CD14-positive monocyte (primary cell): ENCODE data around the gene SLC12A4. TPM values are rescaled to one million over a fixed set of nuclear protein-coding genes. Genes with fewer than 3 reads are reported as not detected.

ENCODE experiments used
- DNase-seq, 3 donors: peaks; one replicate each; pipeline ENCODE4 v3.0.0-alpha.2; 2011 to 2022
- H2AFZ ChIP-seq: 2 replicates; pipeline ENCODE4 v1.6.0; 2012; ENCODE audit warnings: mild to moderate bottlenecking, low read depth, low read length, inconsistent platforms; ENCODE audit not compliant: insufficient read depth, poor library complexity, severe bottlenecking
- H3K27ac ChIP-seq, 2 donors: 1 replicate in 1 of 2; 2 replicates in 1 of 2; pipeline ENCODE4 v1.5.1; 2012 to 2013; ENCODE audit warnings: low read length in 2 of 2, control low read depth in 1 of 2, inconsistent platforms in 1 of 2, low read depth in 1 of 2, mild to moderate bottlenecking in 1 of 2
- H3K27me3 ChIP-seq, 2 donors: one replicate each; pipeline versions ENCODE4 v1.6.0 to v1.6.1; 2011 to 2013; ENCODE audit warnings: low read length in 2 of 2; ENCODE audit not compliant: control insufficient read depth in 2 of 2, insufficient read depth in 2 of 2
- H3K36me3 ChIP-seq, 2 donors: replicated peaks in 1 of 2; 1 replicate in 1 of 2; 2 replicates in 1 of 2; pipeline versions ENCODE4 v1.5.1 to v1.6.1; 2012 to 2013; ENCODE audit warnings: low read length in 2 of 2, control low read depth in 1 of 2, inconsistent platforms in 1 of 2, mild to moderate bottlenecking in 1 of 2; ENCODE audit not compliant: insufficient read depth in 2 of 2, control insufficient read depth in 1 of 2
- H3K4me1 ChIP-seq, 2 donors: 1 replicate in 1 of 2; 2 replicates in 1 of 2; pipeline versions ENCODE4 v1.5.1 to v1.6.1; 2012 to 2013; ENCODE audit warnings: low read length in 2 of 2, control low read depth in 1 of 2, inconsistent platforms in 1 of 2, mild to moderate bottlenecking in 1 of 2, moderate library complexity in 1 of 2; ENCODE audit not compliant: insufficient read depth in 2 of 2, control insufficient read depth in 1 of 2
- H3K4me2 ChIP-seq: replicated peaks from 2 replicates; pipeline ENCODE3; 2012; ENCODE audit warnings: low read length, moderate library complexity, mild to moderate bottlenecking; ENCODE audit not compliant: poor library complexity, severe bottlenecking; ENCODE audit errors: extremely low read depth
- H3K4me3 ChIP-seq, 3 experiments: fragments of 200-600 bp in 1 of 3; sonication (generic) in 1 of 3; replicated peaks in 1 of 3; 1 replicate in 2 of 3; 2 replicates in 1 of 3; pipeline ENCODE4 v1.5.1; 2011 to 2013; ENCODE audit warnings: low read length in 3 of 3, mild to moderate bottlenecking in 3 of 3, control low read depth in 2 of 3, low read depth in 2 of 3, inconsistent platforms in 1 of 3, moderate library complexity in 1 of 3
- H3K79me2 ChIP-seq: 2 replicates; pipeline ENCODE4 v1.6.0; 2012; ENCODE audit warnings: mild to moderate bottlenecking, control low read depth, inconsistent platforms, low read length, moderate library complexity; ENCODE audit not compliant: insufficient read depth
- H3K9ac ChIP-seq: 2 replicates; pipeline ENCODE4 v1.6.0; 2017; ENCODE audit warnings: low read length, mild to moderate bottlenecking; ENCODE audit not compliant: insufficient read depth, poor library complexity, severe bottlenecking
- H3K9me3 ChIP-seq, 2 donors: replicated peaks in 1 of 2; 1 replicate in 1 of 2; 2 replicates in 1 of 2; pipeline versions ENCODE4 v1.5.1 to v1.6.1; 2012 to 2013; ENCODE audit warnings: low read length in 2 of 2, control low read depth in 1 of 2; ENCODE audit not compliant: control insufficient read depth in 1 of 2, insufficient read depth in 1 of 2
- H4K20me1 ChIP-seq: 2 replicates; pipeline ENCODE4 v1.6.0; 2012; ENCODE audit warnings: mild to moderate bottlenecking, low read length, control low read depth, moderate library complexity; ENCODE audit not compliant: insufficient read depth
- H3K27ac Mint-ChIP-seq, 7 donors: one replicate each; pipeline ENCODE4 v1.8.0; 2020; ENCODE audit warnings: mild to moderate bottlenecking in 7 of 7, mixed read lengths in 7 of 7, moderate library complexity in 6 of 7, inconsistent platforms in 2 of 7
- H3K27me3 Mint-ChIP-seq, 3 donors: one replicate each; pipeline ENCODE4 v1.8.0; 2021 to 2022; ENCODE audit warnings: low read depth in 3 of 3, mild to moderate bottlenecking in 3 of 3, mixed read lengths in 3 of 3, moderate library complexity in 3 of 3, inconsistent platforms in 1 of 3
- H3K36me3 Mint-ChIP-seq, 2 donors: one replicate each; pipeline ENCODE4 v1.8.0; 2020; ENCODE audit warnings: mixed read lengths in 2 of 2, inconsistent platforms in 1 of 2, mild to moderate bottlenecking in 1 of 2
- H3K4me1 Mint-ChIP-seq: one replicate; pipeline ENCODE4 v1.8.0; 2020; ENCODE audit warnings: mild to moderate bottlenecking, mixed read lengths
- H3K4me3 Mint-ChIP-seq, 2 donors: one replicate each; pipeline ENCODE4 v1.8.0; 2020; ENCODE audit warnings: mild to moderate bottlenecking in 2 of 2, mixed read lengths in 2 of 2, moderate library complexity in 1 of 2
- H3K9me3 Mint-ChIP-seq, 7 donors: one replicate each; pipeline ENCODE4 v1.8.0; 2020 to 2022; ENCODE audit warnings: mixed read lengths in 7 of 7, mild to moderate bottlenecking in 6 of 7, moderate library complexity in 6 of 7, inconsistent platforms in 2 of 7
- CTCF ChIP-seq: fragments of 200-600 bp; IDR thresholded peaks from one replicate; pipeline ENCODE4 v1.8.0; 2022; ENCODE audit warnings: antibody characterized with exemption, mild to moderate bottlenecking
- WGBS: methylation state at CpG from one replicate; pipeline ENCODE4 v1.1.5; 2013; ENCODE audit warnings: missing lambda C conversion rate; ENCODE audit not compliant: insufficient coverage; 5-methylcytosine and 5-hydroxymethylcytosine counted together
- intact Hi-C, 2 donors: fragments of 100-400 bp; cut with micrococcal nuclease; formaldehyde crosslinking; loops; one replicate each; pipeline versions ENCODE4 v1.15.0 to v1.15.1; 2023
- polyA plus RNA-seq, 3 donors: library from polyadenylated mRNA; depleted of rRNA in 1 of 3; unstranded in 2 of 3; stranded (reverse) in 1 of 3; fragments of 300-500 nt in 2 of 3; fragments of >200 nt in 1 of 3; fragmentation: Illumina TruSeq in 2 of 3; gene quantifications; 1 replicate in 2 of 3; 2 replicates in 1 of 3; pipeline ENCODE4 v1.2.3, GENCODE V29; 2012 to 2021

Gene SLC12A4
- polyA plus RNA-seq, 3 donors = 7.3 to 57.2 (median 7.7) TPM

- under 1% methylated on average over 42 of the region's 45 CpGs for WGBS
Observed at GRCh38 chr16:67967958-67968399, 458 bp downstream of the SLC12A4 start.

More at GRCh38 chr16:67967958-67968399, 458 bp downstream of the SLC12A4 start:
- Mint-ChIP-seq H3K4me1 (peaks cover 26% of the 10 kb centered on the region), H3K27ac (peak overlapping the region; percentile 61 to 89 (median 78)), H3K9me3 (no peaks in the 10 kb centered on the region), H3K4me3 (peak overlapping the region; percentile 98 to 99), H3K36me3 (peaks cover 3 to 13% of the 10 kb centered on the region in 2 donors), H3K27me3 (peaks cover 2 to 6% (median 6%) of the 10 kb centered on the region in 3 donors)
- TF ChIP-seq CTCF = no peak
- Histone ChIP-seq H3K79me2 (peaks cover 23% of the 10 kb centered on the region), H3K27ac (peak overlapping the region in 1 of 2 donors; percentile 63), H3K4me1 (peaks cover 18 to 24% of the 10 kb centered on the region in 2 donors), H3K9ac (peak overlapping the region; percentile 79), H3K9me3 (no peaks in the 10 kb centered on the region), H3K36me3 (peaks cover 0 to 10% of the 10 kb centered on the region in 2 donors), H3K27me3 (no peaks in the 10 kb centered on the region), H3K4me3 (peak overlapping the region; percentile 83 to 91 (median 91)), H3K4me2 (peak overlapping the region; percentile 90), H2AFZ (peak overlapping the region; percentile 93), H4K20me1 (peaks cover 47% of the 10 kb centered on the region)
- DNase-seq = peak in 2 of 3 donors; percentile 32 to 39
- intact Hi-C loops = no loop called here
